DOHH2 (cell line): Measurements from ENCODE around the gene ALOX5.

Experiments used
- CTCF ChIP-seq: fragments of 200-600 bp; sonication (generic); IDR thresholded peaks from one replicate; pipeline ENCODE4 v1.5.1; 2014; ENCODE audit warnings: antibody characterized with exemption, mild to moderate bottlenecking, low read depth, low read length; ENCODE audit not compliant: poor library complexity, severe bottlenecking
- EZH2phosphoT487 ChIP-seq: fragments of 200-600 bp; sonication (generic); IDR thresholded peaks from 2 replicates; pipeline ENCODE4 v1.6.1; 2017; ENCODE audit warnings: borderline replicate concordance, mild to moderate bottlenecking, antibody characterized with exemption, low read length, moderate library complexity, mixed read lengths

- TF ChIP-seq CTCF (no peak), EZH2phosphoT487 (no peak)
Observed at GRCh38 chr10:45446858-45447257, 72.8 kb downstream of the ALOX5 start.
